Posterior cingulate gyrus (tissue), 11 donors: ENCODE measurements around the gene RUFY4.

ENCODE experiments used
- DNase-seq, 10 donors: peaks; one replicate each; pipeline versions ENCODE4 v3.0.0 to v3.0.0-alpha.2; 2020 to 2021; ENCODE audit warnings: mixed read lengths in 3 of 10
- intact Hi-C: fragments of 100-400 bp; cut with DNase I; formaldehyde crosslinking; loops from one replicate; pipeline ENCODE4 v1.15.1; 2023

Gene RUFY4

DNA sequence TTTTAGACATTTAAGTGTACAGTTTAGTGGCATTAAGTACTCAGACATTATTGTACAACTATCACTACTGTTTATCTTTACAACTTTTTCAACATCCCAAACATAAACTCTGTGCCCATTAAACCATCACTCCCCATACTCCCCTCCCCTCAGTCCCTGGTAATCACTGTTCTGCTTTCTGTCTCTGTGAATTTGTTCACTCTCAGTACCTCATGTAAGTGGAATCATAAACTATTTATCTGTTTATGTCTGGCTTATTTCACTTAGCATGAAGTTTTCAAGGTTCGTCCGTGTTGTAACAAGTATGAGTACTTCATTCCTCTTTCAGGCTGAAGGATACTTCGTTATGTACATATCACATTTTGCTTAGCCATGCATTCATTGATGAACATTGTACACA, 9.8 kb upstream of the RUFY4 start:
- DNase-seq, result no peak
- intact Hi-C loops, result no loop called here

DNA sequence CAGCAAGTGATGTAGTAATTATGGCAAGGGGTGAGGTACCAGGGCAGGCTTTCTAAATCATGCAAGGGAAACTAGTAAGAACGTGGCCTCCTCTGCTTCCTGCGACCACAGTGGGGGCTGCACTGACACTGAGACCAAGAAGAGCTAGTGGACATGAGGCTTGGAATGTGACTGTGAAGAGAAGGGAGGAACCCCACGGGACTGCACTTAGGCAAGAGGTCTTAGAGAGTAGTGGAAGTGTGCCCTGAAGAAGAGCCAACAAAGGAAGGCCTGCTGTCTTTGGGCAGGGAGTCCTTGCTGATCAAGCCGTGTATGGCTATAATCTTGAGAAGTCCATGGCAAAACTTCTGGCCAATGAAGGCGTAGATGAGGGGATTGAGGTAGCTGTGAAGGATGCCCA, 8.9 kb upstream of the RUFY4 start:
- no peak for DNase-seq
- intact Hi-C loops, result no loop called here

DNA sequence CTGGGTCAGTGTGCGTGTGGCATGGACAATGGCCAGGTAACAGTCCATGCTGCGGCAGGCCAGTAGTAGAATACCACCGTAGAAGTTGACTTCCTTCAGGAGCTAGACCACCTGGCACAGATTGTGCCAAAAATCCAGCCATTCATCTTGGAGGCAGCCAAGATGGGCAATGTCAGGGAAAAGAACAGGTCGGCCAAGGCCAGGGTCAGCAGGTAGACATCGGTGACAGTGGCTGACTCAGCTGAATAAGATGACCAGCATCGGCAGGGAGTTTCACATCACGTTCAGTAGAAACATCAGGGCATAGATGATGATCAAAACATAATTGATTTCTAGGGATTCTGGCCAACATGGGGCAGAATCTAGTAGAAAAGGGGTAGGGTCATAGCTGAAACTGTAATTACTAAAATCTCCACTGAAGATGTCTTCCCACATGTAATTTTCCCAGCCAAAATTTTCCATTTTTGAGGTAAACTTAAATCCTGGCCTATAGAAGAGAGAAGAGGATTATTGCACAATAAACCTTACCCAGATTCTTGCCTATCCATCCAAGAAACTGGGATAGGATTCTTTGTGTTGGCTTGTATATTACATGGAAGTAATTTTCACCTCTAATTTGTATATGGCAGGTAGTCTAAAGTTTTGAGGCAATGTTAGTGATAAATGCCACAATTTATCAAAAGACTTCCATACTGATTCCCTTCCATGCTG, 7.9 kb upstream of the RUFY4 start:
- intact Hi-C loops, result no loop called here
- no peak for DNase-seq

DNA sequence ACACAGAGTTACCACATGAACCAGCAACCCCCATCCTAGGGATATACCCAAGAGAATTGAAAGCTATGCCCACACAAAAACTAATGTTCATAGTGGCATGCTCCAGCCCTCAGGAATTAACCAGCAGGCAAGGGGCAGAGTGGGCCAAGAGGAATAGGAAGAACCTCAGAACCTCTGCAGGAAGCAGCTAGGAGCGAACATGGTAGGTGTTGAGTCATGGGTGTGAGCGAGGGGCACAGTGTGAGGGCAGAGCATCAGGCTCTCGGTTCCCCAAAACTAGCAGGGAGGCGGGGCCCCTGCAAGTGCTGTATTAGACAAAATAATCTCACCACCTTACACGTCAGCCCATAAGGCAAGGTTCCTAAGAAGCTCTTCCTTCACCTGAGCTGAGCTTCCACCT, 5.6 kb upstream of the RUFY4 start:
- DNase-seq, result no peak
- intact Hi-C loops, result no loop called here

DNA sequence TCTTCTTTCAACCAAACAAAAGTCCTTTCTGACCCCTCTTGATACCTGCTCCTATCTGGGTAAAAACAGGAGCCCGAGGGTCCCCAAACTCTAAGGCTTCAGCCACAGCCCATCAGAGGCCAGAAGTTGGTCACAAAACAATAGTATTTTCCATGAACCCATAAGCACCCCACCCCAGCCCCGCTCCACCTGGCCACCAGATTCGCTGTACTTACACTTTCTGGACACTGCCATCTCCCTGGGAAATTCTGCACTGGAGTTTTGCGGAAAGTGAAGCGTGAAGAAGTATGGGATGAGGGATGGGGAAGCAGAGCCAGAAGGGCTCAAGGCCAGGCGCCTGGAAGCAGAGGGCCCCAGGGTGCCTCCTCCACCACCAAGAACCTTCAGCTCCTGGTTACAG, 5.2 kb upstream of the RUFY4 start:
- intact Hi-C loops, result no loop called here
- no peak for DNase-seq

DNA sequence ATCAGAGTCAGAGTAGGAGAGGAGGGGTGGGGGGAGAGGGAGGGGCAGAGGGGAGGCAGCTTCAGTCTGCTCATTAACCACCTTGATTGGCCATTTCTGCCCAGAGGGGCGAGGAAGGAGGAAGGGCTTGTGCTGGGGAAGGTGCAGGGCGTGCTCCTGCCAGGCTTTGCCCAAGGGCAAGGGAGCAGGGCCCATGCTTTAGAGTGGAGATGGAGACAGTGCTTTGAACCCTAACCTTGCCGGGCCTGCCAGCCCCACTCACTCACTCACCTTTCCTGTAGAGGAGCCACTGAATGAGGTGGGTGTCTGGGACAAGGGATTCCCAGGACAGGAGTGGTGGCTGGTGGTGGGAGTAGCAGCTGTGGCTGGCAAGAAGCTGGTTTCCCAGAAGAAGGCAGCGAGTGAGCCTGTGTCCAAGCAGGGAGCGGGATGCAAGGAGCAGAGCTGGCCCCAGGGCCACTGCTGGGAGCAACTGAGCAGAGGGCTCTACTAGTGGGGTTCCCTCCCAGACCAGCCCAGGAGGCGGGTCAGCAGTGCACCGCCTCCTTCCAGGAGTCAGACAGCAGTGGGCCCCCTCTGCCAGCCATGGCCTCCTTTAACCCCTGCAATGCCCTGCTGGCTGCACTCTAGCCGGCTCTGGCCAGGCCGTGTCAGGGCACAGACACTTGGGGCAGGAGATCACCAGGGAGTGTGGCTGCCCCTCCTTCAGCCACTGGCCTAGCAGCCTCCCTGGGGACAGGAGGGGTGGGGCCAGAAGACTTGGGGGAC, 3.6 kb upstream of the RUFY4 start:
- intact Hi-C loops, result no loop called here
- peak in 2 of 10 donors; percentile 19 to 56 for DNase-seq

DNA sequence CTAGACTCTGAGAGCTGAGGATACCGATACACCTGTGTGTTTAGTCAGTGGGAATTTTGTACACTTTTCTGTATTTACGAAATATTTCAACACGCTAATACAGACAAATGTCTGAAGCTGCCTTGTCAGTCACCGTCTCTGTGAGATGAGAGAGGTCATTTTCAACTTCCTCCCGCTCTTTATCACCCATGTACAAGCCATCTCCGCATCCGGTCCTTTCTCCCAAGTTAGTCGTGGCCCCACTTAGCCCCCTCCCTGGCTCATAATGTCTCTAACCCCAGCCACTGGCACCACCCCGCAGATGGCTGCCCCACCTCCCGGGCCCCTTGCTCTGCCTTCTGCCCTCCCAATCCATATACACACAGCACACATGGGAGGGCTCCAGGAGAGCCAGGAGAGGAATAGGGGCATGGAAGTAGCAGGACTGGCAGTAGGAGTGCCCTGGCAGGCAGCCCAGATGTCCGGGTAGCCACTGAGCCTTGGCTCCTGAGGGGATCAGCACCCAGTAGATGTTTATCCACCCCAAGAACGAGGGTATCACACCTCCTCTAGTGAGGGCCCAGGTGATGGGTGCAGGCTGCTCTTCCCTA, 2.0 kb upstream of the RUFY4 start:
- no peak for DNase-seq
- intact Hi-C loops, result no loop called here

DNA sequence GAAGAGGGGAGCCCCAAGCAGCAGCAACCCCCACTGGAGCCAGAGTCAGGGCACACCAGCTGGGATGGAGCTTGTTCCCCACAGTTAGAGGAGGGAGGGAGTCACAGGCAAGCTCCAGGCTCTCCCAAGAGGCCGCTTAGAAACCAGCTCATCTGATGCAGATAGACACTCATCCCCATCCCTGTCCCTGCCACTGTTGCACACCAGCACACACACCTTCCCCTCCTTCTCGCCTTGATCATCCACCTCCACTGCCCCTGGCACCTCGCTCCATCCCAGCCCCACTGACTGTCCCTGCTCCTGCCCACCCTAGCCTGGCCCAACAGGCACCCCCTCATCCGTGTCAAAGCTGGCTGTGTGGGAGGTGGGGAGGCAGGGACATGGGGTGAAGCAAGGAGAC, 1.5 kb upstream of the RUFY4 start:
- no peak for DNase-seq
- intact Hi-C loops, result no loop called here

DNA sequence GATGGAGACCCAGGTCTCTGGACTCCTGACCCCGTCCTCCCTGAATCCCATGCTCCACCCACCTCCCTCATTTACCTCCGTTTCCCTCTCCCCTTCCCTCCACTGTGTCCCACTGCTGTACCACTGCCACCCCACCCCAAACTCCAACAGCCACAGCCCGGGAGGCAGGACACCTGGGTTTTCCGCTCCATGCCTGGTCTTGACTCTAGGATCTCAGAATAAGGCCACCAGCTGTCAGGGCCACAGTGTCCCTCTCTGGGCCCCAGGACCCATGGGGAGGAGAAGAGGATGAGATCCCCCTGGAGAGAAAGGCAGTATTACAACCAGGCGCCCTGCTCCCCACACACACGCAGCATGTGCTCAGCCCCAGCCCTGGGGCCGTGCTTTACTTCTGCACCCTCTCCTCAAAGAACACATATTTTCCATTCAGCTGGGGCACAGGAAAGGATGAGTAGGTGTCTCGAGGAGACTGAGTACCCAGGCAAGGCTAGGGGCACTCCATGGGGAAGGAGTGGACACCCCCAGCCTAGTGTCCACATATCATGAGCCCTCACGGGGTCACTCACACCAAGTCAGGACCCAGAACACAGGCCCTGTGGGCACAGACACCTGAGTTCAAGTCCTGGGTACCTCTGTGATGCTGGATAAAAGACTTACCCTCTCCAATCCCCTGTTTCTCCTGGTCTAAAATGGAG, 700 bp downstream of the RUFY4 start:
- DNase-seq, result no peak
- intact Hi-C loops, result no loop called here

DNA sequence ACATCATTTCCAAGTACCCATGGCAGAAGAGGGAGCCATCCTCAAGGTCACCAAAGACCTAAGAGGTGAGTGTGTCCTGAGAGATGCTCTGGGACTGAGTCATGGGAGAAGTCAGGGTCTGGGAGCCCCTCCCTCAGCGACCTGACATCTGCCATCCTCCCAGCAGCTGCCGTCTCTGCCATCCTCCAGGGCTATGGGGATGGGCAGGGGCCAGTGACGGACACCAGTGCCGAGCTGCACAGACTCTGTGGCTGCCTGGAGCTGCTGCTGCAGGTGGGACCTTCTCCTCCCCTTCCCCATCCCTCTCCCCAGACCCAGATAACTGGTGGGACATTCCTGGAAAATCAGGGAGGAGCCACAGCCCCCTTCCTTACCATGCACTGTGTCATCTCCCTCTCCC, 1.5 kb downstream of the RUFY4 start:
- intact Hi-C loops, result no loop called here
- DNase-seq, result no peak

DNA sequence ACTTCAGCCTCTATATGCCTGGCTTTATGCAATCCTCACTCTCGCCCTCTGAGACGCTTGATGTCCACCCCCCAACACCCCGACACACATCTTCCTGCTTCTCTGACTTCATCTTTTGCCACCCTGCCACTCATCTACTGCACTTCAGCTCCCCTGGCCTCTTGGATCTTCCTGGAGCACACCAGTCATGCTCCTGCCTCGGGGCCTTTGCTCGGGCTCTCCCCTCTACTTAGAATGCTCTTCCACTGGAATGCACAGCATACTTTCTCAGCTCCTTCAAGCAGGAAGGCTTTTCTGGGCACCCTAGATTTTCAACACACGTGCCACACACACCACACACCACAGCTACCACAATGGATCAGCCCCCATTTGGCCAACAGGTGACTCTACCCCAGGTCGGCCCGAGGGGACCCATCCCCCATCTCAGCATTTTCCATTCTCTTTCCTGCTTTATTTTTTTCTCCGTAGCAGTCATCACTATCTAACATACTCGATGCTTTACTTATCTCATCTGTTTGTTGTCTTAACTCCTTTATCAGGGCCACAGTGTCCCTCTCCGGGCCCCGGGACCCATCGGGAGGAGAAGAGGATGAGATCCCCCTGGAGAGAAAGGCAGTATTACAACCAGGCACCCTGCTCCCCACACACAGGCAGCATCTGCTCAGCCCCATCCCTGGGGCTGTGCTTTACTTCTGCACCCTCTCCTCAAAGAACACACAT, 2.3 kb downstream of the RUFY4 start:
- intact Hi-C loops, result no loop called here
- no peak for DNase-seq

DNA sequence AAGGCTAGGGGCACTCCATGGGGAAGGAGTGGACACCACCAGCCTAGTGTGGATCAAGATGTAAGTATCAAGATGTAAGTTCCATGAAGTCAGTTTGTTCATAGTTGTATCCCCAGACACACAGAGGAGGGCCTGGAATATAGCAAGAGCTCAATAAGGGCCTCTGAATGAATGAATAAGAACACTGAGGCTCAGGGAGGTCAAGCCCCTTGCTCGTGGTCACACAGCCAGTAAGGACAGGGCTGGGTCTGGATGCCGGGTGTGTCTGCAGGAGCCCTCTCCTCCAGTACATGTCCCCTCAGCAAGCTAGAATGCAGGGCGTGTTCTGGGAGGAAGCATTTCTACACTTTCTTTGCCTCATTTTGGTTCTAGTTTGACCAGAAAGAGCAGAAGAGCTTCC, 2.9 kb downstream of the RUFY4 start:
- intact Hi-C loops, result no loop called here
- no peak for DNase-seq

DNA sequence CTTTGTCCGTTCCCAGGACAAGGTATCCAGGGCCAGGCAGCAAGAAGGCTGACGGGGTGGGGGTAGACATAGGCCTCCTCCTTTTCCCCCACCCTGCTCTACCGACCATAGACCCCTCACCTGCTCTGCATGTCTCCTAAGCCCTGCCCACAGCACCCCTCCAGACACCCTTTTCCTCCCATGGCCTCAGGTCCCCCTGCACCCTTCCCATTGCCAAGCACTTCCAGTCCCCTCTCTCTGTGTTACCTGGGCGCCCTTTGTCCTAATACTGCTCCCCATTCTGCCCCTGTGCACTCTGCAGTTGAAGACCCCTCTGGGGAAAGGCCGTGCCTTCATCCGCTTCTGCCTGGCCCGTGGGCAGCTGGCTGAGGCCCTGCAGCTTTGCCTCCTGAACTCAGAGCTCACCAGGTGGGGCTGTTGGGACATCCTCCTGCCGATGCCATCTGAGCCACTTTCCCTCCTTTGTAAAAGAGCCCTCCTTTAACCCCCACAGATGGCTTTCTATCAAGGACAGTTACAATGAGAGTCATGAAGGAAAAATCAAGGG, 3.5 kb downstream of the RUFY4 start:
- intact Hi-C loops, result no loop called here
- no peak for DNase-seq

DNA sequence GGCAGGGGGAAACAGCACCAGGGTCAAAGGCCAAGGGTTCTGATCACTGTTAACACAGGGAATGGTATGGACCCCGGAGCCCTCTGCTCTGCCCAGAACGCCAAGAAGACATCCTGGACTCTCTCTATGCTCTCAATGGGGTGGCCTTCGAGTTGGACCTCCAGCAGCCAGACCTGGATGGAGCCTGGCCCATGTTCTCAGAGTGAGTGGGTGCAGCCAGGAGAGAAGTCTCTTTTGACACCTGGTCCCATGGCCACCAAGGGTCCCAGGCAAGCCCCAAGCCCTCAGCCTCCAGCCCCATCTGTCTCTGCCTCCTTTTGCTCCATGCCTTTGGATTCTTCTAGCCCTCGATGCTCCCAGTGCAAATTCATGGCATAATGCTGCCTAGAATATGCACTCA, 4.1 kb downstream of the RUFY4 start:
- intact Hi-C loops, result no loop called here
- DNase-seq, result no peak

DNA sequence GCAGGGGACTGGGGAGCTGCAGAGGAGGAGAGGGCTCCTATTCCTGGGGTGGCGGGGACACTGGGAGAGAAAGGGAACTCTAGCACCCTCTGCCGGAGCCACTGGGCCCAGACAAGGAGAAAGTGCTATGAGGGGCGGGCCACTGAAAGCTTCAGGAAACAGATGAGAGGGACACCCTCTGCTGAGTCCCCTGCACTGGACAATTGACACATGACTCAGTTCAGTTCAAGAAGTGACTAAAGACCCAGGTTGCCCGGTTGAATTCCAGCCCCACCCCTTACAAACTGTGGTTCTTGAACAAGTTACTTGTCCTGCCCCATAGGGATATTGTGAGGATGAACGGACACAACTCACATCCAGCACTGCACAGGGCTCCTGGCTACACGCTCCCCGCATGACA, 5.0 kb downstream of the RUFY4 start:
- DNase-seq, result no peak
- intact Hi-C loops, result no loop called here

DNA sequence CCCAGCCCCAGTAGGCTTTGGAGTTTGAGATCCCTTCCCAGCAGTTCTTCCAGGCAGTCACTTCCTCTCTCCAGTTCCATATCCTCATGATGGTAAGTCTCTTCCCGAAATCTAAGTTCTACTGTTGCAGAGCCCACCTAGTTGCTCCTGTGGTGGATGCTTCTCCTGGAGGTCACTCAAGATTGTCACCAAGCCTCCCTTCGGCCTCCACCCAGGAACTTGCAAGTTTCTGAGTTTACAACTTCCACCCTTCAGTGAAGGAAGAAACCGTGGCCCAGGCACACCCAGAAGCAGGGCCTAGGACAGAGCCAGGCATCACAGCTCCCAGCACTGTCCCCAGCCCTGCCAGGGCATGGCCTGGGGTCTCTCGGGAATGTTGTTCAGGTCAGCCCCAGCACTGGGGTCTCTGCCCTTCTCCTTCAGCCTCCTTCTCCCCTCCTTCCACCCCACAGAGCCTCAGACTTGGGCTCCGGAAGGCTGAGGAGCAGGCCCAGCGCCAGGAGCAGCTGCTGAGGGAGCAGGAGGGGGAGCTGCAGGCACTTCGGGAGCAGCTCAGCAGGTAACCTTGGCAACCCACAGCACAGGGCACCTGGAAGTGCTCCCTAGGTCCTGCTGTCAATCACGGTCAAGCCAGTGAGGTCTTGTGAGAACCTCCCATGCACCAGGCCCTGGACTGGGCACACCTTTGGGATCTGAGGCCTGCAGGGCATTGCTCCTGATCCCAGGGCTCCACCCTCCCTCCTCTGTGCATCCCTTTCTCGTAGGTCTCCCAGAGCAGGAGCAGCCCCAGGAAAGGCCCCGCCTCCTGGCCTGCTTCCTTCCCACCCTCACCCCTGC, 7.1 kb downstream of the RUFY4 start:
- intact Hi-C loops, result no loop called here

DNA sequence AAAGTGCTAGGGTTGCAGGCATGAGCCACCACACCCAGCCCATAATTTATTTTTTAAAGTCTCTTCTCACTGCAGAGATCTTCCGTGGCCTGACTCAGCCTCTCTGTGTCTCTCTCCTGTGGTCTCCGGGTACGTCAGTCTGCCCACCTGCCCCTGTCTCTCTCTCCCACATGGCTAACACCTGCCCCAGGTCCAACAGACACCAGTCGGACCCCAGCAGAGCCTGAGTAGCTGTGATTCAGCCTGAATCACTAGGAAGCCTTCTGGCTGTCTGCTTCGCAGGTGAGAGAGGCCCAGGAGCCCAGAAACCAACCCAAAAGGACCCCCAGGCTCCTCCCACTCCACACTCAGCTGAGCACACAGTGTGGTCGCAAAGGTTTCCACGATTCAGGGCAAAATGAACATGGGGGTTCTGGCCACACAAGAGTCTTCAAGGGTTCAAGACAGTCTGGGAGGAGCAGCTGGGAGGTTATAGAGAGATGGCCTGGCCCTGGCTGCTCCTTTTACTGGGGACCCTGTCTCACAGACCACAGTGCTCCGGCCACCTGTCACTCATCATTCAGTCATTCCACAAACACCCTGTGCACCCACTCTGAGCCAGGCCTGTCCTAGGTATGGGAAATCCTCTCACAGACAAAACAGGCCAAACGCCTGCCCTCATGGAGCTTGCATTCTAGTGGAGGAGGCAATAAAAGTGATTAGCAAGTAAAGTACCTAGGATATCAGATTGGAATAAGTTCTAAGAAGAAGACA, 8.6 kb downstream of the RUFY4 start:
- peak in 2 of 10 donors; percentile 19 to 35 for DNase-seq
- intact Hi-C loops, result no loop called here

More for the DNA sequence above, 7.1 kb downstream of the RUFY4 start:
- peak in 1 of 10 donors; percentile 55 for DNase-seq
